ENCODE data around the gene LGALS1.

- TF ChIP-seq NFIC (IDR thresholded peaks at IDR 0.05), result no peak
- no peak for TF ChIP-seq RCOR1 (IDR thresholded peaks at IDR 0.05; ENCODE audit: borderline replicate concordance in 1 of 2, low read depth in 2 of 2, low read length in 2 of 2)
- TF ChIP-seq SMARCC2 (IDR thresholded peaks at IDR 0.05; ENCODE audit: low read depth), result no peak
- TF ChIP-seq, protein P1, sequence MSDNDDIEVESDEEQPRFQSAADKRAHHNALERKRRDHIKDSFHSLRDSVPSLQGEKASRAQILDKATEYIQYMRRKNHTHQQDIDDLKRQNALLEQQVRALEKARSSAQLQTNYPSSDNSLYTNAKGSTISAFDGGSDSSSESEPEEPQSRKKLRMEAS (CRISPR knock-in tag; IDR thresholded peaks at IDR 0.05), result no peak
- no peak for TF ChIP-seq GTF2B (IDR thresholded peaks at IDR 0.05; ENCODE audit: extremely low read depth, insufficient read length)
- TF ChIP-seq POLR2AphosphoS5 (IDR thresholded peaks at IDR 0.05; ENCODE audit: control insufficient read depth, insufficient read depth, low read depth, low read length), result no peak
- no peak for TF ChIP-seq ZNF384 (IDR thresholded peaks at IDR 0.05; ENCODE audit: low read depth, low read length)
- no peak for TF ChIP-seq THAP7 (CRISPR knock-in tag; IDR thresholded peaks at IDR 0.05)
- TF ChIP-seq FOXK1 (CRISPR knock-in tag; IDR thresholded peaks at IDR 0.05; ENCODE audit: borderline replicate concordance), result no peak
- TF ChIP-seq, protein P2, sequence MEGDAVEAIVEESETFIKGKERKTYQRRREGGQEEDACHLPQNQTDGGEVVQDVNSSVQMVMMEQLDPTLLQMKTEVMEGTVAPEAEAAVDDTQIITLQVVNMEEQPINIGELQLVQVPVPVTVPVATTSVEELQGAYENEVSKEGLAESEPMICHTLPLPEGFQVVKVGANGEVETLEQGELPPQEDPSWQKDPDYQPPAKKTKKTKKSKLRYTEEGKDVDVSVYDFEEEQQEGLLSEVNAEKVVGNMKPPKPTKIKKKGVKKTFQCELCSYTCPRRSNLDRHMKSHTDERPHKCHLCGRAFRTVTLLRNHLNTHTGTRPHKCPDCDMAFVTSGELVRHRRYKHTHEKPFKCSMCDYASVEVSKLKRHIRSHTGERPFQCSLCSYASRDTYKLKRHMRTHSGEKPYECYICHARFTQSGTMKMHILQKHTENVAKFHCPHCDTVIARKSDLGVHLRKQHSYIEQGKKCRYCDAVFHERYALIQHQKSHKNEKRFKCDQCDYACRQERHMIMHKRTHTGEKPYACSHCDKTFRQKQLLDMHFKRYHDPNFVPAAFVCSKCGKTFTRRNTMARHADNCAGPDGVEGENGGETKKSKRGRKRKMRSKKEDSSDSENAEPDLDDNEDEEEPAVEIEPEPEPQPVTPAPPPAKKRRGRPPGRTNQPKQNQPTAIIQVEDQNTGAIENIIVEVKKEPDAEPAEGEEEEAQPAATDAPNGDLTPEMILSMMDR (IDR thresholded peaks at IDR 0.05 in 2 of 3, conservative IDR thresholded peaks at IDR 0.05 in 1 of 3; ENCODE audit: insufficient read depth in 2 of 3, low read depth in 1 of 3, low read length in 3 of 3), result no peak
- TF ChIP-seq RBM15 (IDR thresholded peaks at IDR 0.05; ENCODE audit: insufficient read depth, low read length), result no peak
- no peak for TF ChIP-seq HCFC1 (IDR thresholded peaks at IDR 0.05; ENCODE audit: low read depth, low read length)
- TF ChIP-seq ZFP30 (CRISPR knock-in tag; IDR thresholded peaks at IDR 0.05; ENCODE audit: borderline replicate concordance), result no peak
- TF ChIP-seq HIVEP1 (CRISPR knock-in tag; IDR thresholded peaks at IDR 0.05), result no peak
Observed at GRCh38 chr22:37660709-37661045, 14.8 kb upstream of the LGALS1 start.

Data from K562 (cell line).